Measurements from ENCODE around the gene HOXD3. TPM values are rescaled to one million over a fixed set of nuclear protein-coding genes. Genes with fewer than 3 reads are reported as not detected.

HOXD3 gene
- total and polyA plus RNA-seq, 4 donors: not detected

DNA sequence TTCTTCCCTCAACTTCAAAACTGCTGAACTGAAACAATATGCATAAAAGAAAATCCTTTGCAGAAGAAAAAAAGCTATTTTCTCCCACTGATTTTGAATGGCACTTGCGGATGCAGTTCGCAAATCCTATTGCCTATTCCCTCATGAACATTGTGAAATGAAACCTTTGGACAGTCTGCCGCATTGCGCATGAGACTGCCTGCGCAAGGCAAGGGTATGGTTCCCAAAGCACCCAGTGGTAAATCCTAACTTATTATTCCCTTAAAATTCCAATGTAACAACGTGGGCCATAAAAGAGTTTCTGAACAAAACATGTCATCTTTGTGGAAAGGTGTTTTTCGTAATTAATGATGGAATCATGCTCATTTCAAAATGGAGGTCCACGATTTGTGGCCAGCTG, 19.2 kb upstream of the HOXD3 start:
- WGBS: 28% methylated on average over 8 of the region's 8 CpGs
- no peak for DNase-seq (ENCODE audit: low spot score)
- peak; percentile 45 for TF ChIP-seq HNF4G (IDR thresholded peaks at IDR 0.05)
- peak; percentile 74 to 83 for TF ChIP-seq HNF4A (conservative IDR thresholded peaks at IDR 0.05)
- TF ChIP-seq, protein P1, sequence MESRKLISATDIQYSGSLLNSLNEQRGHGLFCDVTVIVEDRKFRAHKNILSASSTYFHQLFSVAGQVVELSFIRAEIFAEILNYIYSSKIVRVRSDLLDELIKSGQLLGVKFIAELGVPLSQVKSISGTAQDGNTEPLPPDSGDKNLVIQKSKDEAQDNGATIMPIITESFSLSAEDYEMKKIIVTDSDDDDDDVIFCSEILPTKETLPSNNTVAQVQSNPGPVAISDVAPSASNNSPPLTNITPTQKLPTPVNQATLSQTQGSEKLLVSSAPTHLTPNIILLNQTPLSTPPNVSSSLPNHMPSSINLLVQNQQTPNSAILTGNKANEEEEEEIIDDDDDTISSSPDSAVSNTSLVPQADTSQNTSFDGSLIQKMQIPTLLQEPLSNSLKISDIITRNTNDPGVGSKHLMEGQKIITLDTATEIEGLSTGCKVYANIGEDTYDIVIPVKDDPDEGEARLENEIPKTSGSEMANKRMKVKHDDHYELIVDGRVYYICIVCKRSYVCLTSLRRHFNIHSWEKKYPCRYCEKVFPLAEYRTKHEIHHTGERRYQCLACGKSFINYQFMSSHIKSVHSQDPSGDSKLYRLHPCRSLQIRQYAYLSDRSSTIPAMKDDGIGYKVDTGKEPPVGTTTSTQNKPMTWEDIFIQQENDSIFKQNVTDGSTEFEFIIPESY (IDR thresholded peaks at IDR 0.05): no peak
- H3K9me3 ChIP-seq (ENCODE audit: control insufficient read depth in 4 of 4, low read length in 3 of 4): no peaks in the 10 kb centered on the region
- no peaks in the 10 kb centered on the region for H3K36me3 ChIP-seq (ENCODE audit: control insufficient read depth in 4 of 4, insufficient read depth in 3 of 4, low read depth in 1 of 4, low read length in 3 of 4)
- H3K4me3 ChIP-seq (ENCODE audit: low read depth in 1 of 3, low read length in 3 of 3): no peak overlapping the region
- no peak overlapping the region for H3K27ac ChIP-seq (ENCODE audit: low read depth in 1 of 2, low read length in 2 of 2)
- H3K4me1 ChIP-seq (ENCODE audit: control insufficient read depth in 4 of 4, insufficient read depth in 4 of 4, low read length in 3 of 4): peaks cover 7 to 18% (median 13%) of the 10 kb centered on the region in 4 donors
- H3K9ac ChIP-seq (ENCODE audit: low read depth in 1 of 2, low read length in 2 of 2): no peak overlapping the region
- peaks cover 11 to 46% (median 22%) of the 10 kb centered on the region in 4 donors for H3K27me3 ChIP-seq (ENCODE audit: control insufficient read depth in 4 of 4, insufficient read depth in 4 of 4, low read length in 3 of 4)

DNA sequence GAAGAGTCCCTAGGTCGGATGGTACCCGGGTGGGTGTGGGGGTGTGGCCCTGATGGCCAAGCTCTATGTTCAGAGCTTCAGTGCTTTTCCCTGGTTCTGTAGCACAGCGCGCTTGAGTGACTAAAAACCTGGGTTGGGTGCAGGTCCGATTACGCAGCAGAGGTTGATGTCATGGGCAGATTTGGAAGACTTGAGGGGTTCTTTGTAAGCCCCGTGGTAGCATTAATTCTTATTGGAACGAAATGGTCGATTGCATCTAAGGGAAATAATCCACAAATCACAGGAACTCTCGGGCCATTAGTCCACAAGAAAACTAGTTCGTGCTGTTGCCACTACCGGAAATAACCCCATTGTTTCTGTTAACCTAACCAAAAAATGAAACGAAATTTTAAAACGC, 18.6 kb upstream of the HOXD3 start:
- DNase-seq (ENCODE audit: low spot score): no peak
- Histone ChIP-seq H3K36me3 (ENCODE audit: control insufficient read depth in 4 of 4, insufficient read depth in 3 of 4, low read depth in 1 of 4, low read length in 3 of 4) (no peaks in the 10 kb centered on the region), H3K9me3 (ENCODE audit: control insufficient read depth in 4 of 4, low read length in 3 of 4) (no peaks in the 10 kb centered on the region), H3K27ac (ENCODE audit: low read depth in 1 of 2, low read length in 2 of 2) (no peak overlapping the region), H3K4me1 (ENCODE audit: control insufficient read depth in 4 of 4, insufficient read depth in 4 of 4, low read length in 3 of 4) (peaks cover 7 to 18% (median 13%) of the 10 kb centered on the region in 4 donors), H3K4me3 (ENCODE audit: low read depth in 1 of 3, low read length in 3 of 3) (no peak overlapping the region), H3K9ac (ENCODE audit: low read depth in 1 of 2, low read length in 2 of 2) (no peak overlapping the region), H3K27me3 (ENCODE audit: control insufficient read depth in 4 of 4, insufficient read depth in 4 of 4, low read length in 3 of 4) (peaks cover 11 to 40% (median 24%) of the 10 kb centered on the region in 4 donors)
- TF ChIP-seq NR2F2 (IDR thresholded peaks at IDR 0.05): no peak
- TF ChIP-seq, protein P2, sequence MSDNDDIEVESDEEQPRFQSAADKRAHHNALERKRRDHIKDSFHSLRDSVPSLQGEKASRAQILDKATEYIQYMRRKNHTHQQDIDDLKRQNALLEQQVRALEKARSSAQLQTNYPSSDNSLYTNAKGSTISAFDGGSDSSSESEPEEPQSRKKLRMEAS (IDR thresholded peaks at IDR 0.05): no peak
- no peak for TF ChIP-seq FOXA2 (IDR thresholded peaks at IDR 0.05)
- TF ChIP-seq, protein P3, sequence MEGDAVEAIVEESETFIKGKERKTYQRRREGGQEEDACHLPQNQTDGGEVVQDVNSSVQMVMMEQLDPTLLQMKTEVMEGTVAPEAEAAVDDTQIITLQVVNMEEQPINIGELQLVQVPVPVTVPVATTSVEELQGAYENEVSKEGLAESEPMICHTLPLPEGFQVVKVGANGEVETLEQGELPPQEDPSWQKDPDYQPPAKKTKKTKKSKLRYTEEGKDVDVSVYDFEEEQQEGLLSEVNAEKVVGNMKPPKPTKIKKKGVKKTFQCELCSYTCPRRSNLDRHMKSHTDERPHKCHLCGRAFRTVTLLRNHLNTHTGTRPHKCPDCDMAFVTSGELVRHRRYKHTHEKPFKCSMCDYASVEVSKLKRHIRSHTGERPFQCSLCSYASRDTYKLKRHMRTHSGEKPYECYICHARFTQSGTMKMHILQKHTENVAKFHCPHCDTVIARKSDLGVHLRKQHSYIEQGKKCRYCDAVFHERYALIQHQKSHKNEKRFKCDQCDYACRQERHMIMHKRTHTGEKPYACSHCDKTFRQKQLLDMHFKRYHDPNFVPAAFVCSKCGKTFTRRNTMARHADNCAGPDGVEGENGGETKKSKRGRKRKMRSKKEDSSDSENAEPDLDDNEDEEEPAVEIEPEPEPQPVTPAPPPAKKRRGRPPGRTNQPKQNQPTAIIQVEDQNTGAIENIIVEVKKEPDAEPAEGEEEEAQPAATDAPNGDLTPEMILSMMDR (IDR thresholded peaks at IDR 0.05; ENCODE audit: low read depth, low read length, missing input control): no peak
- TF ChIP-seq, protein P4, sequence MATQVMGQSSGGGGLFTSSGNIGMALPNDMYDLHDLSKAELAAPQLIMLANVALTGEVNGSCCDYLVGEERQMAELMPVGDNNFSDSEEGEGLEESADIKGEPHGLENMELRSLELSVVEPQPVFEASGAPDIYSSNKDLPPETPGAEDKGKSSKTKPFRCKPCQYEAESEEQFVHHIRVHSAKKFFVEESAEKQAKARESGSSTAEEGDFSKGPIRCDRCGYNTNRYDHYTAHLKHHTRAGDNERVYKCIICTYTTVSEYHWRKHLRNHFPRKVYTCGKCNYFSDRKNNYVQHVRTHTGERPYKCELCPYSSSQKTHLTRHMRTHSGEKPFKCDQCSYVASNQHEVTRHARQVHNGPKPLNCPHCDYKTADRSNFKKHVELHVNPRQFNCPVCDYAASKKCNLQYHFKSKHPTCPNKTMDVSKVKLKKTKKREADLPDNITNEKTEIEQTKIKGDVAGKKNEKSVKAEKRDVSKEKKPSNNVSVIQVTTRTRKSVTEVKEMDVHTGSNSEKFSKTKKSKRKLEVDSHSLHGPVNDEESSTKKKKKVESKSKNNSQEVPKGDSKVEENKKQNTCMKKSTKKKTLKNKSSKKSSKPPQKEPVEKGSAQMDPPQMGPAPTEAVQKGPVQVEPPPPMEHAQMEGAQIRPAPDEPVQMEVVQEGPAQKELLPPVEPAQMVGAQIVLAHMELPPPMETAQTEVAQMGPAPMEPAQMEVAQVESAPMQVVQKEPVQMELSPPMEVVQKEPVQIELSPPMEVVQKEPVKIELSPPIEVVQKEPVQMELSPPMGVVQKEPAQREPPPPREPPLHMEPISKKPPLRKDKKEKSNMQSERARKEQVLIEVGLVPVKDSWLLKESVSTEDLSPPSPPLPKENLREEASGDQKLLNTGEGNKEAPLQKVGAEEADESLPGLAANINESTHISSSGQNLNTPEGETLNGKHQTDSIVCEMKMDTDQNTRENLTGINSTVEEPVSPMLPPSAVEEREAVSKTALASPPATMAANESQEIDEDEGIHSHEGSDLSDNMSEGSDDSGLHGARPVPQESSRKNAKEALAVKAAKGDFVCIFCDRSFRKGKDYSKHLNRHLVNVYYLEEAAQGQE (IDR thresholded peaks at IDR 0.05): no peak
- TF ChIP-seq RXRA (IDR thresholded peaks at IDR 0.05): no peak
- TF ChIP-seq HNF4G (IDR thresholded peaks at IDR 0.05): no peak
- TF ChIP-seq, protein P1 (IDR thresholded peaks at IDR 0.05): no peak
- TF ChIP-seq, protein P5, sequence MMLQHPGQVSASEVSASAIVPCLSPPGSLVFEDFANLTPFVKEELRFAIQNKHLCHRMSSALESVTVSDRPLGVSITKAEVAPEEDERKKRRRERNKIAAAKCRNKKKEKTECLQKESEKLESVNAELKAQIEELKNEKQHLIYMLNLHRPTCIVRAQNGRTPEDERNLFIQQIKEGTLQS (IDR thresholded peaks at IDR 0.05): no peak
- TF ChIP-seq HNF4A (conservative IDR thresholded peaks at IDR 0.05): no peak
- TF ChIP-seq EGR1 (IDR thresholded peaks at IDR 0.05; ENCODE audit: low read depth in 2 of 2): no peak
- TF ChIP-seq SP1 (IDR thresholded peaks at IDR 0.05): no peak
- no peak for TF ChIP-seq JUND (IDR thresholded peaks at IDR 0.05)
- 17% methylated on average over 14 of the region's 14 CpGs for WGBS

Data from liver (tissue), 9 donors.